Neural progenitor cell (in vitro differentiated cells): Measurements from ENCODE around the gene ARF1. TPM values are rescaled to one million over a fixed set of nuclear protein-coding genes. Genes with fewer than 3 reads are reported as not detected.

Source experiments
- DNase-seq: peaks from one replicate; pipeline ENCODE4 v3.0.0-alpha.2; 2016; ENCODE audit warnings: low spot score
- H2AFZ ChIP-seq: fragments of 200-600 bp; sonication (generic); replicated peaks from 2 replicates; pipeline ENCODE4 v1.6.1; 2016; ENCODE audit warnings: antibody characterized with exemption
- H3F3A ChIP-seq: fragments of 200-600 bp; sonication (generic); 2 replicates; pipeline ENCODE4 v1.6.1; 2016; ENCODE audit warnings: antibody characterized with exemption, low read depth
- H3K27ac ChIP-seq: fragments of 200-600 bp; sonication (generic); 2 replicates; pipeline ENCODE4 v1.5.1; 2016; ENCODE audit warnings: mild to moderate bottlenecking
- H3K27me3 ChIP-seq: fragments of 200-600 bp; sonication (generic); 2 replicates; pipeline ENCODE4 v1.6.1; 2016; ENCODE audit warnings: mild to moderate bottlenecking, moderate library complexity
- H3K36me3 ChIP-seq: fragments of 200-600 bp; sonication (generic); 2 replicates; pipeline ENCODE4 v1.5.1; 2016
- H3K4me1 ChIP-seq: fragments of 200-600 bp; sonication (generic); 2 replicates; pipeline ENCODE4 v1.6.1; 2016; ENCODE audit warnings: mixed run types
- H3K4me2 ChIP-seq: fragments of 200-600 bp; sonication (generic); 2 replicates; pipeline ENCODE4 v1.6.1; 2016
- H3K4me3 ChIP-seq: fragments of 200-600 bp; sonication (generic); 2 replicates; pipeline ENCODE4 v1.5.1; 2016
- H3K79me2 ChIP-seq: fragments of 200-600 bp; sonication (generic); 2 replicates; pipeline ENCODE4 v1.6.1; 2016; ENCODE audit warnings: low read depth
- H3K9ac ChIP-seq: fragments of 200-600 bp; sonication (generic); 2 replicates; pipeline ENCODE4 v1.6.1; 2016
- H3K9me3 ChIP-seq: fragments of 200-600 bp; sonication (generic); 2 replicates; pipeline ENCODE4 v1.5.1; 2016; ENCODE audit warnings: low read depth
- H4K20me1 ChIP-seq: fragments of 200-600 bp; sonication (generic); 2 replicates; pipeline ENCODE4 v1.6.1; 2016; ENCODE audit warnings: low read depth
- H3K27ac Mint-ChIP-seq: 3 replicates; pipeline ENCODE4 v1.8.0; 2021; ENCODE audit warnings: mixed read lengths
- H3K27me3 Mint-ChIP-seq: 2 replicates; pipeline ENCODE4 v1.8.0; 2022; ENCODE audit warnings: low read depth, mild to moderate bottlenecking, inconsistent platforms, moderate library complexity, mixed read lengths; ENCODE audit not compliant: insufficient read depth
- H3K36me3 Mint-ChIP-seq: 3 replicates; pipeline ENCODE4 v1.8.0; 2021; ENCODE audit warnings: mixed read lengths
- H3K4me1 Mint-ChIP-seq: 3 replicates; pipeline ENCODE4 v1.8.0; 2021; ENCODE audit warnings: mixed read lengths
- H3K4me3 Mint-ChIP-seq: 3 replicates; pipeline ENCODE4 v1.8.0; 2021; ENCODE audit warnings: mild to moderate bottlenecking, moderate library complexity, mixed read lengths
- H3K9me3 Mint-ChIP-seq: 3 replicates; pipeline ENCODE4 v1.8.0; 2020; ENCODE audit warnings: mixed read lengths
- EZH2 ChIP-seq: fragments of 200-600 bp; sonication (generic); IDR thresholded peaks from 2 replicates; pipeline ENCODE4 v1.6.1; 2017; ENCODE audit warnings: antibody characterized with exemption, mild to moderate bottlenecking, moderate library complexity
- EZH2phosphoT487 ChIP-seq: fragments of 200-600 bp; sonication (generic); IDR thresholded peaks from 2 replicates; pipeline ENCODE4 v1.6.1; 2017; ENCODE audit warnings: antibody characterized with exemption
- total RNA-seq: library from RNA; depleted of rRNA; stranded (reverse); fragments of >200 nt; gene quantifications from 2 replicates; pipeline ENCODE4 v1.2.3, GENCODE V29; 2015; ENCODE audit warnings: low replicate concordance
- TF ChIP-seq, protein P1 (sequence below): fragments of 200-600 bp; sonication (generic); IDR thresholded peaks from 2 replicates; pipeline ENCODE4 v1.5.1; 2017; ENCODE audit warnings: antibody characterized with exemption, mild to moderate bottlenecking

ARF1 gene
- total RNA-seq, 1 donor from 2014 or later: 95.1 TPM

DNA sequence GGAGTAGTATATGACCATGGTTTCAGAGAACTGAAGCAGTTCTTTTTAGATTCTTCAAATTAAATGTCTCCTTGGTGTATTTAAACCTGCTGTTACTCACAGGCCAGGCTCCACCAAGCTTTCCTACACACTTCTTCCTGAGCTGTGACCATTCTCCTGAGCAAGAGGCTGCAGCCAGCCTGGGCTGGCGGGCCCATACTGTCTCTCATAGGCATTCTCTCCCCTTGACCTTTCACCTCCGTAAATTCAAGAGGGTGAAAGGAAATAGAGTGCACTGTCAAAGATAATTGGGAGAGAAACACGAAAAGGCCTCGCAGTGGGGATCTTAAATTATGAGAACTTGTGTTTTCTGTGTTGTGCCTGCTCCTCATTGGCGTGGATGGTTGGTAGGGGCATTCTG is 2.3 kb downstream of the ARF1 start:
- Histone ChIP-seq H3K27me3 (no peaks in the 10 kb centered on the region), H3K4me2 (peak overlapping the region; percentile 98), H3K36me3 (no peaks in the 10 kb centered on the region), H2AFZ (no peak overlapping the region), H3K4me1 (peaks cover 24% of the 10 kb centered on the region), H4K20me1 (peaks cover 69% of the 10 kb centered on the region), H3K79me2 (peaks cover 73% of the 10 kb centered on the region), H3K4me3 (no peak overlapping the region), H3K9me3 (no peaks in the 10 kb centered on the region), H3K27ac (no peak overlapping the region), H3K9ac (no peak overlapping the region), H3F3A (peaks cover 6% of the 10 kb centered on the region)
- peaks cover 30% of the 10 kb centered on the region for H3K36me3 Mint-ChIP-seq
- H3K4me1 Mint-ChIP-seq: peaks cover 48% of the 10 kb centered on the region
- TF ChIP-seq EZH2: no peak
- TF ChIP-seq EZH2phosphoT487: no peak
- TF ChIP-seq, protein P1, sequence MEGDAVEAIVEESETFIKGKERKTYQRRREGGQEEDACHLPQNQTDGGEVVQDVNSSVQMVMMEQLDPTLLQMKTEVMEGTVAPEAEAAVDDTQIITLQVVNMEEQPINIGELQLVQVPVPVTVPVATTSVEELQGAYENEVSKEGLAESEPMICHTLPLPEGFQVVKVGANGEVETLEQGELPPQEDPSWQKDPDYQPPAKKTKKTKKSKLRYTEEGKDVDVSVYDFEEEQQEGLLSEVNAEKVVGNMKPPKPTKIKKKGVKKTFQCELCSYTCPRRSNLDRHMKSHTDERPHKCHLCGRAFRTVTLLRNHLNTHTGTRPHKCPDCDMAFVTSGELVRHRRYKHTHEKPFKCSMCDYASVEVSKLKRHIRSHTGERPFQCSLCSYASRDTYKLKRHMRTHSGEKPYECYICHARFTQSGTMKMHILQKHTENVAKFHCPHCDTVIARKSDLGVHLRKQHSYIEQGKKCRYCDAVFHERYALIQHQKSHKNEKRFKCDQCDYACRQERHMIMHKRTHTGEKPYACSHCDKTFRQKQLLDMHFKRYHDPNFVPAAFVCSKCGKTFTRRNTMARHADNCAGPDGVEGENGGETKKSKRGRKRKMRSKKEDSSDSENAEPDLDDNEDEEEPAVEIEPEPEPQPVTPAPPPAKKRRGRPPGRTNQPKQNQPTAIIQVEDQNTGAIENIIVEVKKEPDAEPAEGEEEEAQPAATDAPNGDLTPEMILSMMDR: no peak
- DNase-seq: no peak
- H3K4me3 Mint-ChIP-seq: peak overlapping the region; percentile 99
- peaks cover 8% of the 10 kb centered on the region for H3K27me3 Mint-ChIP-seq
- peak overlapping the region; percentile 54 for H3K27ac Mint-ChIP-seq
- H3K9me3 Mint-ChIP-seq: peaks cover 2% of the 10 kb centered on the region

GRCh38 chr1:228085287-228085951 is 2.9 kb downstream of the ARF1 start:
- H3K27me3 ChIP-seq: no peaks in the 10 kb centered on the region
- H3K4me2 ChIP-seq: peak overlapping the region; percentile 98
- Mint-ChIP-seq H3K36me3 (peaks cover 32% of the 10 kb centered on the region), H3K4me1 (peaks cover 53% of the 10 kb centered on the region), H3K4me3 (peak overlapping the region; percentile 99), H3K27ac (peak overlapping the region; percentile 74), H3K9me3 (peaks cover 2% of the 10 kb centered on the region), H3K27me3 (peaks cover 7% of the 10 kb centered on the region)
- no peak overlapping the region for H3K9ac ChIP-seq
- H3K9me3 ChIP-seq: no peaks in the 10 kb centered on the region
- peaks cover 6% of the 10 kb centered on the region for H3F3A ChIP-seq
- peaks cover 24% of the 10 kb centered on the region for H3K4me1 ChIP-seq
- H3K79me2 ChIP-seq: peaks cover 79% of the 10 kb centered on the region
- no peak overlapping the region for H3K27ac ChIP-seq
- no peak overlapping the region for H3K4me3 ChIP-seq
- DNase-seq: peak; percentile 49
- TF ChIP-seq EZH2 (no peak), EZH2phosphoT487 (no peak)
- TF ChIP-seq, protein P1: no peak
- no peaks in the 10 kb centered on the region for H3K36me3 ChIP-seq
- H2AFZ ChIP-seq: no peak overlapping the region
- H4K20me1 ChIP-seq: peaks cover 76% of the 10 kb centered on the region

GRCh38 chr1:228087771-228088251 is 5.3 kb downstream of the ARF1 start:
- H3K4me2 ChIP-seq: no peak overlapping the region
- no peak overlapping the region for H3K4me3 ChIP-seq
- H3K4me1 ChIP-seq: peaks cover 18% of the 10 kb centered on the region

More at GRCh38 chr1:228087771-228088251, 5.3 kb downstream of the ARF1 start:
- Mint-ChIP-seq H3K27ac (no peak overlapping the region), H3K36me3 (peaks cover 52% of the 10 kb centered on the region), H3K4me3 (no peak overlapping the region), H3K27me3 (peaks cover 9% of the 10 kb centered on the region), H3K4me1 (peaks cover 50% of the 10 kb centered on the region), H3K9me3 (peaks cover 21% of the 10 kb centered on the region)
- Histone ChIP-seq H2AFZ (no peak overlapping the region), H3K9ac (no peak overlapping the region), H3K27me3 (no peaks in the 10 kb centered on the region), H3K27ac (no peak overlapping the region), H3K36me3 (no peaks in the 10 kb centered on the region), H3K79me2 (peaks cover 100% of the 10 kb centered on the region), H4K20me1 (peaks cover 95% of the 10 kb centered on the region), H3F3A (no peaks in the 10 kb centered on the region), H3K9me3 (no peaks in the 10 kb centered on the region)
- TF ChIP-seq EZH2phosphoT487 (no peak), EZH2 (no peak)
- TF ChIP-seq, protein P1: no peak
- DNase-seq: no peak
